Frontal cortex (tissue), 4 donors: ENCODE data around the gene TYW5. TPM values are rescaled to one million over a fixed set of nuclear protein-coding genes. Genes with fewer than 3 reads are reported as not detected.
"Not testable (repeated sequence)": the region's sequence is repeated elsewhere in the genome, so short reads cannot be mapped to it uniquely, and the experiment has no call there.

Experiments
- DNase-seq, 2 donors: peaks; one replicate each; pipeline ENCODE4 v3.0.0; 2012; ENCODE audit warnings: low spot score in 2 of 2
- FAIRE-seq: peaks from 2 replicates; lab custom pipeline; 2012; peaks lifted over from hg19 to GRCh38; lab: Jason Lieb, UNC
- total RNA-seq: library from RNA; depleted of rRNA; stranded (reverse); fragments of >200 nt; gene quantifications from one replicate; pipeline ENCODE4 v1.2.3, GENCODE V29; 2014
- donor health status: control.
- donor health status: control.
- donor health status: control.

The TYW5 gene
- total RNA-seq, 1 donor from 2014 or later, result 13.9 TPM

- DNase-seq (no peak), FAIRE-seq (no peak)
Observed at GRCh38 chr2:199928226-199928625, 27.1 kb downstream of the TYW5 start.

- FAIRE-seq, result no peak
Observed at GRCh38 chr2:199926806-199927205, 28.5 kb downstream of the TYW5 start.

GRCh38 chr2:199923924-199924323 lies 31.4 kb downstream of the TYW5 start:
- FAIRE-seq (no peak), DNase-seq (no peak)

More at GRCh38 chr2:199926806-199927205, 28.5 kb downstream of the TYW5 start:
- DNase-seq, result no peak

- FAIRE-seq (no peak), DNase-seq (no peak)
Observed at GRCh38 chr2:199922856-199923255, 32.4 kb downstream of the TYW5 start.

- no peak for FAIRE-seq
- no peak for DNase-seq
Observed at GRCh38 chr2:199916980-199917379, 38.3 kb downstream of the TYW5 start.

DNA sequence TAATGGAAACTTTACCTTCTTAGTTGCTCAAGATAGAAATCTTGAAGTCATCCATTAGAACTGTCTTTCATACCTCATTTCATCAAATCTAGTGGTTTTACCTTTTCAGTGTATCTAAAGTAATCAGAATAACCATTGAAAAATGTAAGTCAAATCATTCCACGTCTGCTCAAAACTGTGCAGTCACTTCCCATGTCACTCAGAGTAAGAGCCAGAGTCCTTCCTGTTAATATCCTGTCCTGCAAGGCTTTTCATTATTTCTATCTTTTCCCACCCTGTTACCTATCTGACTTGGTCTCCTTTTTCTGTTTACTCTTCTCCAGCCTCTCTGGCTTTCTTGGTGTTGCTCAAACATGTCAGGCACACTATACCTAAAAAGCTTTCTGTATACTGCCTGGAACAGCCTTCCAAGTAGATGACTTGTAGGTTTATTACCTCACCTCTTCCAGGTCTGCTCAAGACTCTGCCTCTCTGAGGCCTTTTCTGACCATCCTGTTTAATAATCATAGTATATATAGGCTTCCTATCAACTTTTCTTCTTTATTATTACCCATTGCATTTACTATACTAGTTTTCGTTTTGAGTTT lies 40.8 kb downstream of the TYW5 start:
- no peak for DNase-seq
- FAIRE-seq, result no peak

DNA sequence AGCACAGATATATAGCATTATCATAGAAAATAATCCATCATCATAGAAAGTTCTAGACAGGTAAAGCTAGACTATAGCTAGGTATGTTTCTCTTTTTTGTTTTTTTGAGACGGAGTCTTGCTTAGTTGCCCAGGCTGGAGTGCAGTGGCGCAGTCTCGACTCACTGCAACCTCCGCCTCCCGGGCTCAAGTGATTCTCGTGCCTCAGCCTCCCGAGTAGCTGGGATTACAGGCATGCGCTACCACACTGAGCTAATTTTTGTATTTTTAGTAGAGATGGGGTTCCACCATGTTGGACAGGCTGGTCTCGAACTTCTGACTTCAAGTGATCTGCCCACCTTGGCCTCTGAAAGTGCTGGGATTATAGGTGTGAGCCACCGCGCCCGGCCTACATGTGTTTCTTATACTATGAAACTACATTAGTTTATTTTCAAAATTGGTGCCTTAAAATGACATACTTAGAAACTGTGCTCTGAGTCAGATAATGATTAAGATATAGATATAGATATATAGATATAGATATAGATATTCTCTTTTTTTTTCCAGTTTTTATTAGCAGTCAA lies 42.7 kb downstream of the TYW5 start:
- FAIRE-seq, DNase-seq: not testable (repeated sequence)

GRCh38 chr2:199911877-199912161 lies 43.5 kb downstream of the TYW5 start:
- FAIRE-seq, result no peak

DNA sequence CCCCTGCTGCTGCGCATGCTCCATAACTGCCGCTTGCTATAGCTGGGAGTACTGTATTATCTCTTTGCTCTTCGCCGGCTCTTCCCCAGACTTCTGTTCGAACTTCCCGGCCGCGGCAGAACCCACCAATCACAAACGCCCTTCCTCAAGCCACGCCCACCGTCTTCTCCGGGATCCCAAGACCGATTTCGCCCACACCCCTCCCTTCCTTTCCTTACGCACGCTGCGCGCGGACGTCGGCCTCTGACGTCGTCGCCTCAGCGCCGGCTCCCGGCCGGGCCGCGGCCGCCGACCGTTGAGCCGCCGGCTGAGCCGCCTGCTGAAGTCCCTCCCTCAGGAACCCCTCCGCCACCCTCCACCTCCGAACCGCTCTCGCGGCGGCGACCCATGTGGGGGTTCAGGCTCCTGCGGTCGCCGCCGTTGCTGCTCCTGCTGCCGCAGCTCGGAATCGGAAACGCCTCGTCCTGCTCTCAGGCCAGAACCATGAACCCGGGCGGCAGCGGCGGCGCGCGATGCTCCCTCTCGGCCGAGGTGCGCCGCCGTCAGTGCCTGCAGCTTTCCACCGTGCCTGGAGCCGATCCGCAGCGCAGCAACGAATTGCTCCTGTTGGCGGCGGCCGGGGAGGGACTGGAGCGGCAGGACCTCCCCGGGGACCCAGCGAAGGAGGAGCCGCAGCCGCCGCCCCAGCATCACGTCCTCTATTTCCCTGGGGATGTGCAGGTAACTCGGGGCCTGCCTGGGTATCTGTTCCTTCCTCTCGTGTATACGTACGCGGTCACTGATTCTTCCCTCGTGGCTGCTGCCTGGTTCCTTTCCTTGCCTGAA lies 44.0 kb downstream of the TYW5 start, which contains the start of gene C2orf69:
TSS of gene C2orf69 (plus strand) at position 242 of the 825 bp plus-strand sequence. CDS start at position 388, 146 bp downstream.
- no peak for FAIRE-seq

More at GRCh38 chr2:199911877-199912161, 43.5 kb downstream of the TYW5 start:
- DNase-seq, result no peak

GRCh38 chr2:199910338-199911051 lies 44.8 kb downstream of the TYW5 start:
- DNase-seq (no peak), FAIRE-seq (no peak)

More for the DNA sequence above, 44.0 kb downstream of the TYW5 start, which contains the start of gene C2orf69:
- peak; percentile 93 to 95 for DNase-seq

GRCh38 chr2:199907008-199907714 lies 48.1 kb downstream of the TYW5 start:
- no peak for FAIRE-seq

GRCh38 chr2:199903111-199903510 lies 52.2 kb downstream of the TYW5 start:
- no peak for DNase-seq
- no peak for FAIRE-seq

More at GRCh38 chr2:199907008-199907714, 48.1 kb downstream of the TYW5 start:
- DNase-seq, result no peak

GRCh38 chr2:199902486-199903110 lies 52.7 kb downstream of the TYW5 start:
- DNase-seq, result no peak
- FAIRE-seq, result no peak

DNA sequence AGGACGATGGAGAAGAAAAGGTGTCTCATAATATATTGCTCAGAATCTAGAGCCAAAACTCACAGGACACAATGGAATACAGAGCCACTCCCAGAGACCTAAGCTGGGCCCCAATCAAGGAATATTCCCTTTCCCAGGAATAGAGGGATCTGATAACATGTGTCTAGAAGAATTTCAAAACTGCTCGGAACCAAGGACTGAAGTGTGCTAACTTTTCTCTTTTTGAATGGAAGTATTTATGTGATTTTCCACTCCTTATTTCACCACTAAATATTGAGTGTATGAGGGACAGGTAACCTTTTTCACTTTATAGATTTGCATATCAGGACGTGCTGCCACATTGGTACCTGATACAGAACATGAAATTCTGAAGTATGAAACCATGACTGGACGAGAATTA lies 53.3 kb downstream of the TYW5 start:
- DNase-seq, result no peak
- no peak for FAIRE-seq

- FAIRE-seq (no peak), DNase-seq (no peak)
Observed at GRCh38 chr2:199896617-199897016, 58.7 kb downstream of the TYW5 start.

- DNase-seq, result no peak
- FAIRE-seq, result no peak
Observed at GRCh38 chr2:199895406-199895805, 59.9 kb downstream of the TYW5 start.

DNA sequence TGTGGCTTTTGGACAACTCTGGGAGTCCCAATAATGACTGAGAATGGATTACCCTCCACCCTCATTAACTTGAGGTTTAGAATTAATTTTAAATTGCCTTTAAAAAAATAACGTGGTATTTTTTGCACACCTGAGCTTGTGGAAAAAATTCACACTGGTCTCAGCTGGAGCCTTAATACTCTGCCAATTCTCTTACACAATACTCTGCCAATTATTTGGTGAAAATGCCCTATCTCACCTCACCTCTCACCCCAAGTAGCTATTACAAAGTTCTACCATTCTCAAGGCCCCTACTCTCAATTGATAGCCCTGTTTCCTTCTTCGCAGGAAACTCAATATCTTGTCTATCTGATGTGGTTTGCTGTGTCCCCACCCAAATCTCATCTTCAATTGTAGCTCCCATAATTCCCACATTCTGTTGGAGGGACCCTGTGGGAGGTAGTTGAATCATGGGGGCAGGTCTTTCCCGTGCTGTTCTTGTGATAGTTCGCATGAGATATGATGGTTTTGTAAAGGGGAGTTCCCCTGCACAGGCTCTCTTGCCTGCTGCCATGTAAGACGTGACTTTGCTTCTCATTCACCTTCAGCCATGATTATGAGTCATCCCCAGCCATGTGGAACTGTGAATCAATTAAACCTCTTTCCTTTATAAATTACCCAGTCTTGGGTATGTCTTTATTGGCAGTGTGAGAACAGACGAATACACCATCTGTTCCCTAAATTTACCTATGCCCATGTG lies 71.6 kb downstream of the TYW5 start:
- DNase-seq, result no peak
- FAIRE-seq, result no peak

GRCh38 chr2:199882667-199883066 lies 72.6 kb downstream of the TYW5 start:
- no peak for FAIRE-seq
- no peak for DNase-seq
